ENCODE data around the gene CACHD1.

CACHD1 gene

DNA sequence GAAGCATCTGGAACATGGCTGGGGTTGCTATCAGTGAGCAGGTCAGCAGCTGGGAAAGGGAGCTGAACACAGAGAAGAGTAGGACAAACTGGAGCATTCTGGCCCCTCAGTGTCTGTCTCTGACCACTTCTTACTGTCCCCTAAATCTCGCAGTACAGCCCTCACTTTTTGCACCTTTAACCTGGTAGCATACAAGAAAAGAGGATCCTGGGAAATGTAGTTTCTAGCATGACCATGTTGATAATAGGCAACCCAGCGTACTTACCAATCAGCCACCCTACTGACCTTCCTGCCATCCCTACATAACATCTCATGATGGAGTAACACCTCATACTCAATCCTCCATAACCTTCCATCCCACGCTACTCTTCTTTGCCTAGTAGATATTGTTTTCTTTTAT lies 175.8 kb downstream of the CACHD1 start:
- TF ChIP-seq, protein P1, sequence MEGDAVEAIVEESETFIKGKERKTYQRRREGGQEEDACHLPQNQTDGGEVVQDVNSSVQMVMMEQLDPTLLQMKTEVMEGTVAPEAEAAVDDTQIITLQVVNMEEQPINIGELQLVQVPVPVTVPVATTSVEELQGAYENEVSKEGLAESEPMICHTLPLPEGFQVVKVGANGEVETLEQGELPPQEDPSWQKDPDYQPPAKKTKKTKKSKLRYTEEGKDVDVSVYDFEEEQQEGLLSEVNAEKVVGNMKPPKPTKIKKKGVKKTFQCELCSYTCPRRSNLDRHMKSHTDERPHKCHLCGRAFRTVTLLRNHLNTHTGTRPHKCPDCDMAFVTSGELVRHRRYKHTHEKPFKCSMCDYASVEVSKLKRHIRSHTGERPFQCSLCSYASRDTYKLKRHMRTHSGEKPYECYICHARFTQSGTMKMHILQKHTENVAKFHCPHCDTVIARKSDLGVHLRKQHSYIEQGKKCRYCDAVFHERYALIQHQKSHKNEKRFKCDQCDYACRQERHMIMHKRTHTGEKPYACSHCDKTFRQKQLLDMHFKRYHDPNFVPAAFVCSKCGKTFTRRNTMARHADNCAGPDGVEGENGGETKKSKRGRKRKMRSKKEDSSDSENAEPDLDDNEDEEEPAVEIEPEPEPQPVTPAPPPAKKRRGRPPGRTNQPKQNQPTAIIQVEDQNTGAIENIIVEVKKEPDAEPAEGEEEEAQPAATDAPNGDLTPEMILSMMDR (IDR thresholded peaks at IDR 0.05; ENCODE audit: insufficient read depth, missing control alignments), result no peak
- FAIRE-seq (no peak), DNase-seq (ENCODE audit: insufficient read length, low spot score) (no peak)

DNA sequence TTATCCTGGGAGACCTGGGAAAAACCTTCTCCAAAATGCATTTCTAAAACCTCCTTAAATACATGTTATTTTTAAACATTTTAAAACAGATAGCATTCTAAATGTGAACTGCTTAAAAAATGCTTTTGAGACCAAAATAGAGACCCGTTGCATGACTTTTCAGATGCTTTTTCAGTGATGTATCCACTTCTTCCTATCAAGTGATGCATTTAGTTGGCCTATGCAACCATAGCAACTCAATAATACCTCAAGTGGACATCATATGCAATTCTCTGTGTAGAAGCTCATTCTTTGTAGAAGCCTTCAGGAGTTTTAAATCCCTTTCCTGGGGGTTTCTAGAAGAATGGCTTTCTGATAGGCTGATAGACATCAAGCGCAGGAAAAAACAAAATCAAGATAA lies 180.5 kb downstream of the CACHD1 start:
- TF ChIP-seq, protein P1 (IDR thresholded peaks at IDR 0.05; ENCODE audit: insufficient read depth, missing control alignments), result no peak
- FAIRE-seq (no peak), DNase-seq (ENCODE audit: insufficient read length, low spot score) (no peak)

DNA sequence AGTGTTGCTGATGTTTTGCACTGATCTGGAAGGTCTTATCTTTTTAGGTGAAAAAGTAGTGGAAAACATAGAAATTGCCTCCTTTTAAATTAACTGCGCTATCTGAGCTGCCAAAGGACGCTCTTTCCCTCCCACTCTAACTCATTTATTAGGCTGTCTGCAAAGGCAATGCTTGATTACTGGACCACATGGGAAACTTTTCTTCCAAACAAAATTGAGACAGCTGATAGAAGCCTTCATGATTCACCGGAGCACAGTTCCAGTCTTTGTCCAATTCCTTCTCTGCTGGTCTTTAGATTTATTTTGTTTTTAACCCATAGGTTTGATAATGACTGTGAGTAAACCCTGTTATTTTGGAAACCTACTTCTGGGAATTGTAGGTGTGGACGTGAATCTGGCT lies 181.9 kb downstream of the CACHD1 start:
- FAIRE-seq, result no peak
- no peak for DNase-seq (ENCODE audit: insufficient read length, low spot score)
- TF ChIP-seq, protein P1 (IDR thresholded peaks at IDR 0.05; ENCODE audit: insufficient read depth, missing control alignments), result no peak

DNA sequence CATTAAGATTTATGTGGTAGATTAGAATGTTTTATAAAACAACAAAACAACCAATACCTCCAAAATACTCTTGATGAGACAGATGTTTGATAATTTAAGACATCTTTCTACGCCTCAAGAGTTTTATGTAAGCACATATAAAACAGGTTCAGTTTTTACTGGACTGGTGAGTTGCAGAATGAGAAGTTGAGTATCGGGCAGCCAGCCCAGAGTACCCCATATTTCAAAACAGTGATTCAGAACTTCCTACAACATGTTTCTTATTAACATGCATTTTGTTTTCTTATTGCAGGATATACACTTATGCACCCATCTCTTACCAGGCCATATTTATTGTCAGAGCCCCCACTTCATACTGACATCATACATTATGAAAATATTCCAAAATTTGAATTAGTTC lies 183.5 kb downstream of the CACHD1 start:
- no peak for FAIRE-seq
- TF ChIP-seq, protein P1 (IDR thresholded peaks at IDR 0.05; ENCODE audit: insufficient read depth, missing control alignments), result no peak
- DNase-seq (ENCODE audit: insufficient read length, low spot score), result no peak

DNA sequence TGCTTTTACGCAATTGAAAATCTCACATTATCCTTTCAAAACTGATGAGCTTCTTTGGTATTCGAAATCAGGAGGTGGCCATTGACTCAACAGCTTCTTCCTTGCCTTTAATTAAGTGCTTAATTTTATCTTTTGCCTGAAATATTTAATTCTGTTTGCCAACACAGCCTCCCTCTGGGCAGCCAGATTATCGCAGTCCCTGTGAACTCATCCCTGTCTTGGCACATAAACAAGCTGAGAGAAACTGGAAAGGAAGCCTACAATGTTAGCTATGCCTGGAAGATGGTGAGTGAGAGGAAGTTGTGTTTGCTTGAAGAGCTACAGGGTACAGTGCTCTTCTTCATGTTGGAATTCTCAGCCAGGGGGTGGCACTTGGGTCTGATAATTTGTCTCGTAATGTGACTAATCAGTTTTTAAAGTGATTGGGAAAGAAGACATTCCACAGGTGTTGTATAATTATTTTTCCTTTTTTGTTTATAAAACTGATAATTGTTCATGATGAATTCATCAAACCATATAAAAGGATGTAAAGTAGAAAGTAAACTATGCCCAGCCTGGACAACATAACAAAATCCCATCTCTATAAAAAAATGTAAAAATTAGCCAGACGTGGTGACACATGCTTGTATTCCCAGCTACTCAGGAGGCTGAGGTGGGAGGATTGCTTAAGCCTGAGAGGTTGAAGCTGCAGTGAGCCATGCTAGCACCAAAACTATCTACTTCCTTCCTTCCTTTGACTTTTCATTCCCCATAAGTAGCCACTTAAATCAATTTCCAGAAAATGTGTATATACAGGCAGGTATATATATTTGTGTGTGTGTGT lies 184.8 kb downstream of the CACHD1 start:
- TF ChIP-seq, protein P1 (IDR thresholded peaks at IDR 0.05; ENCODE audit: insufficient read depth, missing control alignments), result peak; percentile 33
- no peak for FAIRE-seq
- DNase-seq (ENCODE audit: insufficient read length, low spot score), result no peak

DNA sequence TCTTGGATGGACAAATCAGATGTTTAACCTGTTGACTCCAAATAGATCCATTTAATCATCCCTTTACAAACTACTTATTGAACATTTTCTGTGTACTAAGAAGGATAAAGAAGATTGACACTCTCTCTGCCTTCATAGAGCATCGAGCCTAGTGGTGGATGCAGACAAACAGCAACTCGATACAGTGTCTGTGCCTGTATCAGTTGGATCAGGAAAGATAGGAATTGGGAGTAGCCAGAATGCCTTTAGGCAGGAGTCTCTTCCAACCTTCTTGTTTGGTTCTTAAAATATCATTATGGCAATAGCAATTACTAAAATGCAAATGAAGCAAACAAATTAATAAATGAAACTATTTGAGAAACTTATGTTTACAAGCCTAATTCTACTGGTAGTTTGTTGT lies 185.9 kb downstream of the CACHD1 start:
- FAIRE-seq, result no peak
- TF ChIP-seq, protein P1 (IDR thresholded peaks at IDR 0.05; ENCODE audit: insufficient read depth, missing control alignments), result no peak

DNA sequence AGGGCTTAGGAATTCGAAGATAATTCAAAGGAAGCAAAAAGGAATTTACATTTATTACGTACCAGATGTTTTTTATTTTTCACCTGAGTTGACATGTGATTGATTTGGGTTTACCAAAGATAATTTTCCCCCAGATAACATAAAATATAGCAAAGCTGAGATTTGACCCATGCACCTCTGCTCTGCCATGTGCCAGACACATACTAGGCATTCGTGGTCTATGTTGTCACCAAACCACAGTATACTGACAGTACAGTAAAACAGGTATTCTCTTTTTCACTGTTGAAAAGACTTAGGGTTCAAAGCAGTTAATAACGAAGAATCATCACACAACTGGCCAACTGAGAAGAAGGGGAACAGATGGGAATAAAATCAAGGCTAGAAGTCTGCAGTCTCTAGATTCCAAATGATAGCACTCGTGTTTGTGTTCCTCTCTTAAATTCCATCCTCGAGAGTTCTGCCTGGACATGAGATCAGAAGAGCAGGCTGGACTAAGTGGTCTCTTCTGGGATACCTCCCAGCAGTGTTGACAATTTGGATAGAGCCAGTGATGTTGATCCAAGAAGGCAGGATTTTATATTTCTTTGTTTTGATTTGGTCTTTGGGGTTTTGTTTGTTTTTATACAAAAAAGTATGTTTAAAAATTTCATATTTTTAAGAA lies 189.7 kb downstream of the CACHD1 start:
- FAIRE-seq (no peak), DNase-seq (ENCODE audit: insufficient read length, low spot score) (no peak)
- TF ChIP-seq, protein P1 (IDR thresholded peaks at IDR 0.05; ENCODE audit: insufficient read depth, missing control alignments), result no peak

More for the DNA sequence above, 185.9 kb downstream of the CACHD1 start:
- DNase-seq (ENCODE audit: insufficient read length, low spot score), result no peak

Data from D721Med (cell line).